HEK293 (cell line): ENCODE results near the gene IL4I1.

ENCODE experiments used
- CTCF ChIA-PET: fragments of 350-600 bp; formaldehyde crosslinking; extraction: SDS; loops from one replicate; lab custom pipeline; 2021; ENCODE audit warnings: antibody characterized with exemption; lab: Yijun Ruan, JAX
- POLR2A ChIA-PET: fragments of 300-600 bp; formaldehyde crosslinking; extraction: SDS; loops from one replicate; lab custom pipeline; 2020; ENCODE audit warnings: antibody characterized with exemption, inconsistent platforms; lab: Yijun Ruan, JAX
- H3K27ac ChIP-seq: fragments of 200-500 bp; sonication (Bioruptor generic); 2 replicates; pipeline ENCODE4 v1.5.1; 2014; ENCODE audit warnings: low read depth, low read length, control low read depth, inconsistent platforms; ENCODE audit errors: extremely low read depth
- H3K36me3 ChIP-seq, 2 experiments: fragments of 200-500 bp in 1 of 2; sonication (Bioruptor generic) in 1 of 2; 1 replicate in 1 of 2; 2 replicates in 1 of 2; pipeline ENCODE4 v1.5.1; 2014 to 2017; ENCODE audit warnings: inconsistent platforms in 2 of 2, low read length in 2 of 2; ENCODE audit not compliant: control insufficient read depth in 2 of 2, insufficient read depth in 1 of 2
- H3K4me1 ChIP-seq: fragments of 200-500 bp; sonication (Bioruptor generic); 2 replicates; pipeline ENCODE4 v1.5.1; 2014; ENCODE audit warnings: mild to moderate bottlenecking, low read length, inconsistent platforms; ENCODE audit not compliant: control insufficient read depth, insufficient read depth
- H3K4me3 ChIP-seq: 2 replicates; pipeline ENCODE4 v1.5.1; 2011; ENCODE audit warnings: low read depth, mild to moderate bottlenecking, control low read depth, low read length, moderate library complexity
- H3K9me3 ChIP-seq: fragments of 200-500 bp; sonication (Bioruptor generic); 2 replicates; pipeline ENCODE4 v1.5.1; 2014; ENCODE audit warnings: low read depth, low read length, inconsistent platforms; ENCODE audit not compliant: control insufficient read depth, insufficient read depth
- GLIS2 ChIP-seq: fragments of 450-650 bp; formaldehyde crosslinking; IDR thresholded peaks from 2 replicates; pipeline ENCODE4 v1.5.1; 2016; ENCODE audit warnings: missing biosample characterization, missing genetic modification characterization
- PRDM1 ChIP-seq: fragments of 450-650 bp; formaldehyde crosslinking; IDR thresholded peaks from 2 replicates; pipeline ENCODE4; 2016; ENCODE audit warnings: missing biosample characterization, missing genetic modification characterization
- PRDM2 ChIP-seq: fragments of 450-650 bp; formaldehyde crosslinking; IDR thresholded peaks from 2 replicates; pipeline ENCODE4 v1.5.1; 2016; ENCODE audit warnings: missing biosample characterization, missing genetic modification characterization, borderline replicate concordance
- REST ChIP-seq: fragments of 450-650 bp; formaldehyde crosslinking; IDR thresholded peaks from 2 replicates; pipeline ENCODE4 v1.5.1; 2016; ENCODE audit warnings: missing biosample characterization, missing genetic modification characterization
- SALL2 ChIP-seq: fragments of 450-650 bp; formaldehyde crosslinking; IDR thresholded peaks from 2 replicates; pipeline ENCODE4 v1.5.0; 2017; ENCODE audit warnings: missing biosample characterization, mild to moderate bottlenecking, missing genetic modification characterization, borderline replicate concordance
- TSHZ1 ChIP-seq: fragments of 450-650 bp; formaldehyde crosslinking; IDR thresholded peaks from 2 replicates; pipeline ENCODE4 v1.5.1; 2016; ENCODE audit warnings: missing biosample characterization, missing genetic modification characterization, borderline replicate concordance
- YY2 ChIP-seq: fragments of 450-650 bp; formaldehyde crosslinking; IDR thresholded peaks from 2 replicates; pipeline ENCODE4 v1.5.1; 2016; ENCODE audit warnings: missing biosample characterization, missing genetic modification characterization
- ZBTB8A ChIP-seq: fragments of 450-650 bp; formaldehyde crosslinking; IDR thresholded peaks from 2 replicates; pipeline ENCODE4 v1.5.1; 2016; ENCODE audit warnings: missing biosample characterization, missing genetic modification characterization
- ZFP41 ChIP-seq: fragments of 450-650 bp; formaldehyde crosslinking; IDR thresholded peaks from 2 replicates; pipeline ENCODE4 v1.5.1; 2016; ENCODE audit warnings: missing biosample characterization, missing genetic modification characterization, borderline replicate concordance
- ZNF148 ChIP-seq: fragments of 450-650 bp; formaldehyde crosslinking; IDR thresholded peaks from 2 replicates; pipeline ENCODE4 v1.5.0; 2017; ENCODE audit warnings: missing biosample characterization, missing genetic modification characterization, borderline replicate concordance
- ZNF155 ChIP-seq: fragments of 450-650 bp; formaldehyde crosslinking; IDR thresholded peaks from 2 replicates; pipeline ENCODE4 v1.5.1; 2016; ENCODE audit warnings: missing biosample characterization, missing genetic modification characterization
- ZNF404 ChIP-seq: fragments of 450-650 bp; formaldehyde crosslinking; IDR thresholded peaks from 2 replicates; pipeline ENCODE4 v1.5.1; 2017; ENCODE audit warnings: missing biosample characterization, missing genetic modification characterization
- ZNF501 ChIP-seq: fragments of 450-650 bp; formaldehyde crosslinking; IDR thresholded peaks from 2 replicates; pipeline ENCODE4 v1.5.1; 2016; ENCODE audit warnings: missing biosample characterization, missing genetic modification characterization
- ZNF513 ChIP-seq: fragments of 450-650 bp; IDR thresholded peaks from 2 replicates; pipeline ENCODE4 v1.5.1; 2018; ENCODE audit warnings: missing biosample characterization, missing genetic modification characterization
- ZNF561 ChIP-seq: fragments of 450-650 bp; IDR thresholded peaks from 2 replicates; pipeline ENCODE4 v1.5.1; 2018; ENCODE audit warnings: missing biosample characterization, missing genetic modification characterization, borderline replicate concordance

IL4I1 gene

DNA sequence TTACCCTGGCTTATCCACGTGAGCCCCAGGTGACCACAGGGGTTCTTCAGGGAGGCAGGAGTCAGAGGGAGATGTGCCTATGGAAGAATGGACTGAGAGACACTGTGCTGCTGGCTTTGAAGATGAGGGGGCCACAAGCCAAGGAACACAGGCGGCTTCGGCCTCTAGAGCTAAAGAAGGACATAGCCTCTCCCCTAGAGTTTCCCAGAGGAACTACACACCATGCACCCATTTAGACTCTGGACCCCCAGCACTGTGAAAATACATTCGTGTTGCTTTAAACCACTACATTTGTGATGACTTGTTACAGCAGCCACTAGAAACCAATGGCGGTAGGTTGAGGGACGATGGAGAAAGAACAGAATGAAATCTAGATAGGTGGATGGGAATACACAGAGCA is 18.6 kb upstream of the IL4I1 start:
- TF ChIP-seq ZNF404 (tag by site-specific recombination) (no peak), ZBTB8A (no peak), ZNF561 (tag by site-specific recombination) (no peak), ZNF148 (tag by site-specific recombination) (no peak), PRDM1 (tag by site-specific recombination) (no peak), ZNF155 (tag by site-specific recombination) (no peak), ZNF513 (no peak), PRDM2 (tag by site-specific recombination) (no peak), YY2 (tag by site-specific recombination) (no peak), TSHZ1 (tag by site-specific recombination) (no peak), REST (tag by site-specific recombination) (no peak), ZNF501 (tag by site-specific recombination) (no peak), GLIS2 (tag by site-specific recombination) (no peak), ZFP41 (tag by site-specific recombination) (no peak), SALL2 (no peak)
- Histone ChIP-seq H3K9me3 (no peaks in the 10 kb centered on the region), H3K27ac (no peak overlapping the region), H3K36me3 (peaks cover 57 to 78% of the 10 kb centered on the region in 2 experiments), H3K4me1 (no peaks in the 10 kb centered on the region), H3K4me3 (no peak overlapping the region)
- POLR2A ChIA-PET, result interaction anchor here (2.4 kb wide), 1 partner anchor 14 kb away, joined by 16 read pairs; the partner anchor contains the start of genes ATF5 and NUP62
- CTCF ChIA-PET, result interaction anchor here (0.6 to 0.9 kb wide), 3 partner anchors 22 to 150 kb away, joined by 3 to 4 read pairs (median 3); partner anchors contain the start of genes VRK3 and ZNF473
